Activated T-cell treated with anti-CD3 and anti-CD28 coated beads for 4 hours (primary cell): ENCODE results near the gene PIK3R2.
A peak's percentile ranks its signal among the peaks of the same experiment; 100 is the strongest.
"Not testable (repeated sequence)": the region's sequence is repeated elsewhere in the genome, so short reads cannot be mapped to it uniquely, and the experiment has no call there.

ENCODE experiments used
- DNase-seq: peaks from one replicate; pipeline ENCODE4 v3.0.0-alpha.2; 2020

The PIK3R2 gene

DNA sequence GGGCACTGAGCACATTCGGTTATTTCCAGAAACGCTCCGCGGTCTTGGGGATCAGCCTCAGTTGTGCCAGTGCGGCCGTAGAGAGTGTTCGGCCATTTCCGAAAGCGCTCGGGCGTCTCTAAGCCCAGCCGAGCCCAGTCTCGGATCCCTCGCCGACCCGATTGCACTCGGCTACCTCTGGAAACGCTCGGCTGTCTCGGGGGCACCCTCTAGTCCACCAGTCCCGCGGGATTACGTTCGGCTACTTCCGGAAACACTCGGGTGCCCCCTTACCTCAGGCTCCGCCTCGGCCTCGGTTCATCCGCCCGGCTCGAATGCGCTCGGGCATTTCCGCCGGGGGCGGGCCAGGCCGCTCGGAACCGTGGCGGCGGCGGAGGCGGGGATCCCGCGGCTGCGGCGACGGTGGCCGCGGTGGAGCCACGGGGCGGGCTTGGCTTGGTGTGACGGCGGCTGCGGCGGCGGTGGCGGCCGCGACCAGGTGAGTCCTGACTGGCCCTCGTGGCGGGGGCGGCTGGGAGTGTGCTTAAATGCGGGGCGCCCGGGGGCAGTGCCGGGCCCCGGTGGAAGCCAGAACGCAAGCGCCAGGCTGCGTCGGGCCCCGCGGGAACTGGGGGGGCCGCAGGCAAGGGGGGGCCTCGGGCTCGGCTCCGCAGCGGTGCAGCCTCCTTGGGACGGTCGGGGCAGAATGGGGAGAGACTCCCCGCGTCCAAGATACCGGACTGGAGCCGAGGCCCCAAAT lies at the start of gene PIK3R2:
TSS of gene PIK3R2 (plus strand) at position 347 of the 739 bp plus-strand sequence. CDS start 2,717 bp downstream, outside the sequence.
- peak; percentile 98 for DNase-seq

DNA sequence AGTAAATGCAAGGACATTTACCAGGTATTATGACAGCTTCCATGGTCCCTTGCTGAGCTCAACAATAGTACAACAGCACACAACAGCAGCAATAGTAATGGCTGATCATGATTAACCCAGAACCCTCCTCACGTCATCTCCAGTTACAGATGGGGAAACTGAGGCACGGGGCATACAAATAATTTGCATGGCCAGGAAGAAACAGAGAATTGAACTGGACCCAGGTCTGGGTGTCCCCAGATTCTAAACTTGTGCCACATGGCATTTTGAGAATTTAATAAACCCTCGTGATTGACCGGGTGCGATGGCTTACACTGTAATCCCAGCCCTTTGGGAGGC lies 48.2 kb upstream of the PIK3R2 start:
- no peak for DNase-seq

DNA sequence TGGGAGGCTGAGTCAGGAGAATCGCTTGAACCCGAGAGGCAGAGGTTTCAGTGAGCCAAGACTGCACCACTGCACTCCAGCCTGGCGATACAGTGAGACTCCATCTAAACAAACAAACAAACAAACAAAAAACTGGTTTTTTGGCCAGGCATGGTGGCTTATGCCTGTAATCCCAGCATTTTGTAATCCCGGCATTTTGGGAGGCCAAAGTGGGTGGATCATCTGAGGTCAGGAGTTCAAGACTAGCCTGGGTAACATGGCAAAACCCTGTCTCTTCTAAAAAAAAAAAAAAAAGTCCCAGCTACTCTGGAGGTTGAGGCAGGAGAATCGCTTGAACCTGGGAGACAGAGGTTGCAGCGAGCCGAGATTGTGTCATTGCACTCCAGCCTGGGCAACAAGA lies 47.7 kb upstream of the PIK3R2 start:
- DNase-seq, result not testable (repeated sequence)

DNA sequence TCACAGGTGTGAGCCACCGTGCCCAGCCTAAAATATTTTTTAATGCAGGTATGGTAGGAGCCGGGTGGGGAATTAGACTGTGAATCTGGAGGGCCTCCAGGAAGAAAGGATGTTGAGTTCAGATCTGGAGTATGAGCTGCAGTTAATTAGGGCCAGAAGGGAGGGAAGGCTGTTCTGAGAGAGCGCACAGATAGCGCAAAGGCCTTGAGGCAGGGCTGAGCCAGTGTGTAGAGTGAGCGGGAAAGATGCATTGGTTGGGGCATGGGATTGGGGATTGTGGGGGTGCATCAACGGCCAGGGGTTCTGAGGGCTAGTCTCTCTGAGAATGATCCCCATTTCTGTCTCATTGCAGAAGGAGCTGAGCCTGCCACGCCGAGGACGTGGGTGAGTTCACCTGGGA lies 45.7 kb upstream of the PIK3R2 start:
- DNase-seq, result no peak

DNA sequence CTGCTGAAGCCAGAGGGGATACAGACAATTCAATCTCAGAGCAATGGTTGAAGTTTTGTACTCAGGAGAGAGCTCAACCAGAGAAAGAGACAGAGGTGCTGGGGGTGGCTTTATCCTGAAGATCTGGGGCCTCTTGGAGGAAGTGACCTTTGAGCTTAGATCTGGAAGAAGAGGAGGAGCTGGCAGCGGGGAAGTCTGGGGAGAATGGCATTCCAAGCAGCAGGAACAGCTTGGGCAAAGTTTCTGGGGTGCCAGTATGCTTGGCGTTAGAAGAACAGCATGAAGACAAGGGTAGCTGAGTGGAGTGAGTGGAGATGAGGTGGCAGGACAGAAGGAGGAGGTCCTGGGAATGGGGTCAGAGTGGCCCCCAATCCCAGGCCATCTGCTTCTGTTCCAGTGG lies 44.1 kb upstream of the PIK3R2 start:
- DNase-seq, result no peak

DNA sequence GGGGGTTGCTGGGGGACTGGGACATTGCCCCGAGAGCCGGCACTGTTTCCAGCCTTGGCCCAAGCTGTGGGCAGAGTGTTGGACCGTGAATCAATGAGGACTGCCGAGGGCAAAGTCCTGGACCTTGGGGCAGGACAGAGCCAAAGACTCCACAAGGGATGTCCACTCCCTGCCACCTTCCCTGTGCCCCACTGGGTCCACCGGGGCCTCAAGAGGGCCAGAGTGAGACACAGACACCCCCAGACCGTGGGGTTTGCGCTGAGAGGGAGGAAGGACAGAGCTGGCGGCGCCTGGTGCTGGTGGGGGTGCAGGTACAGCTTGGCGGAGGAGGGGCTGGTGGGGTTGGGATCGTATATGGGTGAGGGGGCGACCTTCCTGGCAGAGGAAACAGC lies 43.6 kb upstream of the PIK3R2 start:
- DNase-seq, result no peak

DNA sequence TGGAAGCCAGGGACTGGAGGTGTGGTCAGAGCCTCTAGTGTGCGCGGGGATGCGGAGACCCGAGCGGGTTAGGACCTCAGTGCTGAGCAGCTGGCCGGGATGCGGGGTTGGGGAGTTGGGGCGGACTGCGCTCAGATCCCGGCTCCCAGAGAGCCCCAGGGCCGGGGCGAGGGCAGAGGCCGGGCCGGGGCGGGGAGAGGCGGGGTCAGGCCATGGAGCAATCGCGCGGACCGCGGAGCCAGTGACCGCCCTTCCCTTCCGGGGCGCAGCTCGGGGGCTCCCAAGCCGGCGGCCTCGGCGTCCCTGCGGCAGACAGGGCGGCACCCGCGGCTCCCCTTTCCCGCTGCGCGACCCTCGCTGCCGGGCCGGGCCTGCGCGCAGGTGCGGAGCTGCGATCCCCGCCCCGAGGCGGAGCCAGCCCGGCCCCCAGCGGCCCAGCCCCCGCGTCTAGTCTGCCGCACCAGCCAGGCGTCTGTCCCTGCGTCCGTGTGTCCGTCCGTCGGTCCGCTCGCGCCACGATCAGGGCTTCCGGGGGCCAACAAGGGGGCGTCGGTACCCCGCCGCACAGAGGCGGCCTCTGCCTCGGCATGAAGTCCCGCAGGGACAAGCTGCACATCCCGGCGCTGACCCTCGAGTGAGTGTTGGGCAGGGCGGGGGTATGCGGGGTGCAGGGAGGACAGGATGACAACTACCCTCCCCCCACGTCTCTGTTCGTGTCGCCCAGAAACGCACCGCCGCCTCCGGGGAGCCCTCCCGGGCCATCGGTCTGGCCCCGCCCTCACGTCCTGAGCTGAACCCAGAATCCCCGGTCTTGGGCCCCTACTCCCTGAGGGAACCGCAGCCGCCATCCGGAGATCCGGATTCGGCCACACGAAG lies 43.0 kb upstream of the PIK3R2 start:
- DNase-seq, result no peak

DNA sequence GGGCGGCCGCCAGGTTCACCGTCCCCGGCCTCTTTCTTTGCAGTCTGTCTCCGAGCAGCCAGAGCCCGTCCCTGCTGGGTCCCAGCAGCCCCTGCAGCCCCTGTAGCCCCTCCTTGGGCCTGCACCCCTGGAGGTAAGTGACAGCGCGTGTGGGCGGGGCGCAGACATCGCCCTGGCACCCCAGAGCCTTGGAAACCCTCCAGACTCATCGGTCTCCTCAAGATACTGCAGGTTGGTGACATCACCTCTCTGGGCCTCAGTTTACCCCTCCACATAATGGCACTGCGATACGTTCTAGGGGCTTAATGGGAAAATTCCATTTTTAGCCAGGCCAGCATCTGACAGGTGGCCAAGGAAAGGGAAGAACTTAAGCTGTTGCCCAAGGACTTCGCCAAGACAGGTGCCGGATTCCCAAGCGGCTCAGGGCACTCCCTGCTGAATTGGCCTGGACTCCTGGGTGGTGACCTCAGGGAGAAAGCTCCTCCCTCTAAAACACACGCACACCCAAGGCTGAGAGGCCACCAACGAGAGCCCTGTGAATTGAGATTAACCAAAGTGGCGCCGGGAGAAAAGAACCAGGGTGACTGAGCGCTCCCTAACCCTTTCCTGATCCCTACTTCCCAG lies 42.2 kb upstream of the PIK3R2 start:
- DNase-seq, result no peak

DNA sequence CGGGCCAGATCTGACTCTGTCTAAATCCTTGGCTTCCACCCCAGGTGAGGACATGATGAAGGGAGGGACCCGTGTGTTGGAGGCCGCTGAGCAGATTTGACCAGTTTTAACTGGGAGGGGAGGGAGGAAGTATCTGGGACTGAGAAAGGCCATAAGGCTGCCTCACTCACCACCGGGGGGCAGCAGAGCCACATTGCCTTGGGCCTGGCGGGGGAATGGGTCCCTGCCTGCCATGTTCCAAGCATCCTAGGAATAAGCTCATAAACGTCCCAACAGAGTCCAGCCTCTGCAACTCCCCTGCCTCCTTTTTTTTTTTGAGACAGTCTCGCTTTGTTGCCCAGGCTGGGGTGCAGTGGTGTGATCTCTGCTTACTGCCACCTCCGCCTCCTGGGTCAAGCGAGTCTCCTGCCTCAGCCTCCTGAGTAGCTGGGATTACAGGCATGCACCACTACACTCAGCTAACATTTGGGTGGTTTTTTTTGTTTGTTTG lies 39.9 kb upstream of the PIK3R2 start:
- DNase-seq, result peak; percentile 74

DNA sequence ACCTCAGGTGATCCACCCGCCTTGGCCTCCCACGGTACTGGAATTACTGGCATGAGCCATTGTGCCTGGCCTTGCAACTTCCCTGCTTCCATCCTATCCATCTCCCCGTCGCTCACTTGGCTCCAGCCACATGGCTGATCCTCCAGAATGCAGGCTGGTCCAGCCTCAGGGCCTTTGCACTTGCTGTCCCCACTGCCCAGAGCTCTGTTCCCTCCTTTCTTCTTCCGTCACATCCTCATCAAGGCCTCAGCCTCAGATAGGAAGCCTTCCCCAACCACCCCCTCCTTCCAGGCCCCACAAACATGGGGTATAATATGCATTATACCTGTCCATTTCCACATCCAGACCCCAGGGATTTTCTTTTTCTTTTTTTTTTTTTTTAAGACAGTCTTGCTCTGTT lies 39.1 kb upstream of the PIK3R2 start:
- no peak for DNase-seq

DNA sequence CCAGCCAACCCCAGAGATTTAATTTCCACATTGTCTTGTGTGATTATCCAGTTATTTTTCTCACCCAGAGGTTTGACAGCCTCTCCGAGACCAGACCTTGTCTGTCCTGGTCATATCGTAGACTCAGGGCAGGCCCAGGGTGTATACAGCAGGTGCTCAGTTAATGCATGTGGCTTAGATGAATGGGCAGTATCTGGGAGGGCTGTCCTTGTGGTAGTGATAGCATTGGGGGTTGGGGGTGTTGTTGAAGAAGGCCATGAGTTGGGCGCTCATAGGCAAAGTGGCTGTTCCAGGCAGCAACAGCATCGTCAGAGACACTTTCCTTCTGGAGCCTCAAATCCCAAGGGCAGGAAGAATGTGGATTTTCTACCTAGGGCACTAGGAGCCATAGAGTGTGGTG lies 38.5 kb upstream of the PIK3R2 start:
- DNase-seq, result no peak

DNA sequence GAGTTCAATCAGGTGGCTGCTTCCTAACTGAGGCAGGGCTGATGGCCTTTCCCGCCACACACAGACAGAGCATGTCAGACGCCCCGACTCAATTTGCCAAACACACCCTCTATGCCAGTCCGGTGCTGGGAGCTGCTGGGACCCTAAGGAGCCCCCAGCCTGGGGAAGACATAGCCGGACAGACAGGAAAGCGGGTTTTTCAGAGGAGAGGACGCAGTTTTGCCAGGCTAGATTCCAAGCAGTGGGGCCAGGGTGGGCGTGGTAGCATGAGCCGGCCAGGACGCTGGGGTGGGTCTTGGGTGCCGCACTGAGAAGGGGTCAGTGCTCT lies 35.6 kb upstream of the PIK3R2 start:
- DNase-seq, result no peak

DNA sequence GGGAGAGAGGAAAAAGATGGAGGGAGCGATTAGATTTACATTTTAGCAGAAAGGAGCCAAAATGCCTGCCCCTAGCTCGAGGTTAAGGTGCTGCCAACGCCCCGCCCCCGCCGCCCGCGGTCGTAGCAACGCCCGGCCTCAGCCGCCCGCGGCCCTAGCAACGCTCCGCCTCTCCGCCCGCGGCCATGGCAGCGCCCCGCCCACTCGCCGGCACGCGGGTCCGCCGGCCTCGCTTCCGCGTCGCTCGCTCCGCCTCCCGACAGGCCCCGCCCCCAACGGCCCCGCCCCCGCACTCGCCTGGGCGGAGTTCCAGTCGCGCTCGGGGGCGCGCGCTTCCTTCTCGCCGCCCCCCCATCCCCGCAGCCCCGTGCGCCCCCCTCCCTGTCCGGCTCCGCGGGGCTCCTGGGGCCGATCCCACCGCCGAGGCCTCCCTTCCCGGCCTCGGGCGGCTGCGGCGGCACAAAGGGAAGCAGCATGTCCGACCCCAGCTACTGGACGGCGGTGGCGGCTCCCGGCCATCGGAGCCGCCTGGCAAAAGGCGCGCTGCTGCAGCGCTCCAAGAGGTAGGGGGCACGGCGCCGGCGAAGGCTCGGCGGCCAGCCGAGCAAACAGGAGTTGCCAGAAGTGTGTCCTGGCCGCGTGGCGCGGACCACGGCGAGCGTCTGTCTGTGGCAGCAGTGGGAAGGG lies 35.1 kb upstream of the PIK3R2 start:
- DNase-seq, result peak; percentile 96

DNA sequence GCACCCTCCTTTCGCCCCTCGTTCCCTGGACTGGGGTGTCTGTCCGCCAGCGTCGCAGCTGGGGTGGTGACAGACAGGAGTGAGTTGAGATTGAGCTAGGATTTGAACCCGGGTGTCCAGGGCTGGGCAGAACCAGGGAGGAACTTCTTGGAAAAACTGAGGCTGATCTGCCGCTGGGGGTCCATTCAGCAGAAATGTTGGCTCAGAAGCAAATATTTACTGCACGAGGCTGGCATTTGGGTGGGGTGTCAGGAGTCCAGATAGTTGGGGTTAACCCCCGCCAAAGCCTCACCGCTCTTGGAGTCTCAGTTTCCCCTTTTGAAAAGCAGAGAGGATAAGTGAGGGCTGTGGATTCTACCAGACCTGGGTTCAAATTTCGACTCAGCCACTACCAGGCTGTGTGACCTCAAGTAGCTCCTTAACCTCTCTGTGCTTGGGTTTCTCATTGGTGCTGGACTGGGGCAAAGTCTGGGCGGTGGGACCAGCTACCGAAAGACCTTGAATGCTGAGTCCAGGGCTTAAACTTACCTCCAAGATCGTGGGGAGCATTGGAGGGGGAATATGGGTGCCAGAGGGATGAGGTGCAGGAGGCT lies 34.4 kb upstream of the PIK3R2 start:
- no peak for DNase-seq

DNA sequence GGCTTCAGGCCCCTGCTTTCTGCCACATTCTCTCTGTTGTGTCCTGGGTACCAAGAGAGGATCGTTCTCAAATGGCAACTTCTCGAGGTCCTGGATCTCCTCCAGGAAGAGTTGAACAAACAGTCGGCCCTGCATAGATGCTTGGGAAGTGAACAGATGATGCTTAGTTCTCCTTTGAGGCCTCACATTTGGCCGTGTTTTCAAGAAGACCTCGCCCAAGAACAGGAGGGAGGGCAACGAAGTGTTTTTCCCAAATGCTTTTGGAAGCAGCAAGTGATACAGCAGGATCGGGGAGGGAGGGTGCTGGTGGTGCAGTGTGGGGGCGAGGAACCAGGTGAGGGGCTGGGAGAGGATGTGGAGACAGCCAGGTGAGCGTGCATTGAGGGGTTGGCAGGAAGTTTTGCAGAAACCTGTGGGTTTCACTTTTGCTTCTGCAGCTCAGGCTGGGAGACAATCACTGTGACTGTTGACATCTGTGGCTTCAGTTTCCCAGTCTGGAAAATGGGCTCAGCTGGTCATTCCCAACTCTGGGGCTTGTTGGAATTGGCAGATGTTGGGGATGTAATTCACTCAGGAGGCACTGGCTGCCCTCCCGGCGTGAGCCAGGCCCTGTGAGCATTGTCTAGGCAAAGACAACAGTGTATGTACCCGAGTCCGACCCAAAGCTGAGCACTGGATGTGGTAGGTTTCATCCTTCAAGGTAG lies 33.8 kb upstream of the PIK3R2 start:
- no peak for DNase-seq

DNA sequence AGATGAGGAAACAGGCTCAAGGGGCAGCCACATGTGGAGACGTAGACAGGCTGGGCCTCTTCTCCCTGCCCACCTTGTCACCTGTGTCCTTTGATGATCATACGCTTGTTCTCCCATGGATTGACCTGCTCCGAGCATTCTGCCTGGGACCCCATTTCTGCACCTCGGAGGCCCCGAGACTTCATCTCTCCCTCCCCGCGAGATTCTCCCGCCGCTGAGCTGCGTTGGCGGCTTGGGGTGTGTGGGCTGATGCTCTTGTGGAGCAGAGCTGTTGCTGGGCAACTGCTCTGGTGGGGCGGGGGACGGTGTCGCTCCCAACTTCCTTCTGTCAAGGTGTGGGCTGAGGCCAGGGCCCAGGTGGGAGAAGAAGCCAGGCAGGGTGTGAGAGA lies 33.3 kb upstream of the PIK3R2 start:
- peak; percentile 69 for DNase-seq

DNA sequence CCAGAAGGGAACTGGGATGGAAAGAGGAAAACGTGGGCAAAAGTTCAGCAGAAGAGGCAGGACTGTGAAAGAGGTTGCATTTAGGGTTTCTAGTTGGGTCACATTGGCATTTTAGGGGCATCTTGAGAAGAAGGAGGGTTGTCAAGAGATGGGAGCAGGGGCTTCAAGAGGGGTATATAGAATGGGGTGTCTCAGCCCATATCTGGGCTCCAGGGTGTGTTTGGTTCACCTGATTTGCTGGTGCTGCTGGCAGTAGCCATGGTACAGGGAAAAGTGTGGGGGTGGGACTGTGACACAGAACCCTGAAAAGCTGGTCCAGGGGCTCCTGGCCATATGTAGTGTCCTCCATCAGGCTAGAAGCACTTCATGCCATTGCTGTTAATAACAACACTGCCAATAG lies 32.8 kb upstream of the PIK3R2 start:
- DNase-seq, result no peak

DNA sequence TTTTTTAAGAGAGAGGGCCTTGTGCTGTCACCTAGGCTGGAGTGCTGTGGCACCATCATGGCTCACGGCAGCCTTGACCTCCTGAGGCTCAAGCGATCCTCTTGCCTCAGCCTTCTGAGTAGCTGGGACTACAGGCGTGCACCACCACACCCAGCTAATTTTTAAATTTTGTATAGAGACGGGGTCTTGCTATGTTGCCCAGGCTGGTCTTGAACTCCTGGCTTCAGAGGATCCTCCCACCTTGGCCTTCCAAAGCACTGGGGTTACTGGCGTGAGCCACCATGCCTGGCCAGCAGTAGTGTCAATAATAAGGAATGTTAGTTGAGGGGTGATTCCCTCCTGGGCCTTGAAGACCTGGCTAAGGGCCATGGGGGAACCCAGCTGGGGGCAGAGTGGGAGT lies 31.8 kb upstream of the PIK3R2 start:
- no peak for DNase-seq

DNA sequence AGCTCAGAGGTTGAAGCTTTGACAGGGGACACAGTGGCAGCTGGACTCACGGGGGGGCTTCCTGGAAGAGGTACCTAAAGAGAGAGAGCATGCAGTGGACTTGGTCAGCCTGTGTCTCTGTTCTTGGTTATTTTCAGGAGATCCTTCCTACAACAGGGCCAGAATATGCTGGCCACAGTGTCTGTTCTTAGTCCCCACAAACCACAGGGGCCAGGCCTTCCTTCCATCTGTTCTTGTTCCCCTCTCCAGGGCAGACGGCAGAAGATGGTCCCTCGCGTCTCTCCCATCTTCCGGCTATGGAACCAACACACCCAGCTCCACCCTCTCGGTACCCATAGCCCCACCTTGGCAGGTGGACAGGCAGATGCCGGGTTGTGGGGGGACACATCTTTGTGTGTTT lies 30.5 kb upstream of the PIK3R2 start:
- no peak for DNase-seq

DNA sequence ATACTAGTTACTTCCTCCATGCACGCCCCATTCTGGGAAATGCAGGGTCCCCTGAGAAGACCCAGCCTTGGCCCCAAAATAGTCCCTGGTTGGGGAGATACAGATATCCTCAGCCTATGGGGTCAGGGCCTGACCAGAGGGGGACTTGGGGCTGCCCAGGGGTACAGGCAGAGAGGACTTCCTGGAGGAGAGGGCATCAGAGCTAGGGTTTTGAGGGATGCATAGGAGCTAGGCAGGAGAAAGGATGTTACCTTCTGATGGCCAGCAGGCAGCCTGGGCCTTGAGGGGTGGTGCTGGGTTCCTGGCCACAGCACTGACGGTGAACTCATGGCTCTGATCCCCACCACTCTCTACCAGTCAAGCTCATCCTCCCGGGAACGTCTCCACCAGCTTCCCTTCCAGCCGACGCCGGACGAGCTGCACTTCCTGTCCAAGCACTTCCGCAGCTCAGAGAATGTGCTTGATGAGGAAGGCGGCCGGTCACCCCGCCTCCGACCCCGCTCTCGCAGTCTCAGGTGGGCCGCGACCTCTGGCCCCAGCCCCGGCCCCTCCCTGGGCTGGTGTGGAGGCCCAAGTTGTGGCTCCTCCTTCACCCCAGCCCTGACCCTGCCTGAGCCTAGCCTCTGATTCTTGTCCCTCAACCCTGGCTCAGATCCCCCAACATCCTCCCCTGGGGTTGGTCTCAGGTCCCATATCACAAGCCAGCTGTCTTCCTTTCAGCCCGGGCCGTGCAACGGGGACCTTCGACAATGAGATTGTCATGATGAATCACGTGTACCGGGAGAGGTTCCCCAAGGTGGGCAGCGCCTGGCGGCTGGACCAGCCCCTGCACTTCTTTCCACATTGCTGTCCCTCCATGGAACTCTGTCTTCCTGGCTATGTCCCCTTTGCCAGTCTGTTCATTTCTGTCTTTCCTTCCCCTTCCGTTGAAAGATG lies 29.8 kb upstream of the PIK3R2 start:
- DNase-seq, result no peak

DNA sequence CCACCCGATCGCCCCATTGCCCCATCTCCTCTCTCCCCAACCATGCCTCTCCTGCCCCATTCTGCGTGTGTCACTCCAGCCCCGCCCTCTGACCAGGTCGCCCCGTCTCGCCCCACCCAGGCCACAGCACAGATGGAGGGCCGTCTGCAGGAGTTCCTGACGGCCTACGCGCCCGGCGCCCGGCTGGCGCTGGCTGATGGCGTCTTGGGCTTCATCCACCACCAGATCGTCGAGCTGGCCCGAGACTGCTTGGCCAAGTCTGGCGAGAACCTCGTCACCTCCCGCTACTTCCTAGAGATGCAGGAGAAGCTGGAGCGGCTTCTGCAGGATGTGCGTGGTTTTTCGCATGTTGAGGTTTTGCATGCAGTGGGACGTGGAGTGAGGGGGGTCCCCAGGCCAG lies 29.1 kb upstream of the PIK3R2 start:
- no peak for DNase-seq
